GM21786 (cell line): ENCODE results near the gene TMX4.

Experiments used
- ATAC-seq: cut with Tn5 transposase; IDR thresholded peaks from one replicate; pipeline ENCODE4 v1.9.1; 2021; ENCODE audit not compliant: unreplicated experiment

The TMX4 gene

GRCh38 chr20:8019998-8020247 lies 362 bp upstream of the TMX4 start:
- ATAC-seq, result no peak

DNA sequence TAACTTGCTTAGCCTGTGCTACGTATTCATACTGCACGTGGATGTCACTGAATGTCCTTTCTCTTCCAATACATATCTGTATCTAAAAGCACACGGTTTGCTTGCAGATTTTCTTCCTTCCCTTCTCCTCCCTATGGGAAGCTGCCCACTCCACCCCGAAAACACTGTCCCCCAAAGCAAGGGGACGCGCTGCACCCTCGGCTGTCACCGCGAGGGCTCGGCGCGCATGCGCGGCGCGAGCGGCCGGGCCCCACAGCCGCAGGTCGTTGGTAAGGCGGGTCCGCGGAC lies 659 bp downstream of the TMX4 start:
- peak; percentile 55 for ATAC-seq

DNA sequence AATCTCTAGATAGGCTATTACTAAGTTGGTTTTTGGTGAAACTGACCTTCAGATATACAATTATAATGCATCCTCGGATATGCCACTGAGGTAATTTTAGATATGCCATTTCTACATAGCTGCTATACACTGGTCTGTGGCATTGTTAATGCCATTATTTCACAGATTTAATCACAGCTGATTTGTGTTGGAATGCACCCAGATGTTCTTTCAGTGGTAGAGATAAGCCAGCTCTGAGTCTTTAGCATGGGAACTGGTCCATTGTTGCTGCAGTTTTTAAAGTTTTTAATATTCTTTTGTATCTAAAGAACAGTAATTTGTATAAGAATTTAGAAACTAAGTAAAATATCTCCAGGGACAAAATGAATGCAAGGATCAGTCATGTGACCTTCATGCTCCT lies 6.8 kb downstream of the TMX4 start:
- no peak for ATAC-seq

- no peak for ATAC-seq
Observed at GRCh38 chr20:8008733-8009132, 10.8 kb downstream of the TMX4 start.

DNA sequence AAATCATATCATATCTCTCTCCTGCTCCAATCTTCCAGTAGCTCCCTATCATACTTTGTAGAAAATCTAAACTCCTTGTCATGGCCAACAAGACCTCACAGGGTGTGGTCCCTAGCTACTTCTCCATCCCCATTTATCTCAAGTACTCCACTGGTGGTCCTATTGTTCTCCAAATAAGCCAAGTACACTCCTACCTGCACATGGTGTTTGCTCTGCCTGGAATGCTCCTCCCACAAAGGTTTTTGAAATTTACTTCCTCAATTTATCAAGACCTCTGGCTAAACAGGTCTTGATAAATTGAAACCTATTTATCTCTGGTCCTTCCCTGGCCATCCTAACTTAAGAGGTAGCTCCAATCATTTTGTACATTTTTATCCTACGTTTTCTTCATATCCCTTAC lies 12.1 kb downstream of the TMX4 start:
- ATAC-seq, result no peak

DNA sequence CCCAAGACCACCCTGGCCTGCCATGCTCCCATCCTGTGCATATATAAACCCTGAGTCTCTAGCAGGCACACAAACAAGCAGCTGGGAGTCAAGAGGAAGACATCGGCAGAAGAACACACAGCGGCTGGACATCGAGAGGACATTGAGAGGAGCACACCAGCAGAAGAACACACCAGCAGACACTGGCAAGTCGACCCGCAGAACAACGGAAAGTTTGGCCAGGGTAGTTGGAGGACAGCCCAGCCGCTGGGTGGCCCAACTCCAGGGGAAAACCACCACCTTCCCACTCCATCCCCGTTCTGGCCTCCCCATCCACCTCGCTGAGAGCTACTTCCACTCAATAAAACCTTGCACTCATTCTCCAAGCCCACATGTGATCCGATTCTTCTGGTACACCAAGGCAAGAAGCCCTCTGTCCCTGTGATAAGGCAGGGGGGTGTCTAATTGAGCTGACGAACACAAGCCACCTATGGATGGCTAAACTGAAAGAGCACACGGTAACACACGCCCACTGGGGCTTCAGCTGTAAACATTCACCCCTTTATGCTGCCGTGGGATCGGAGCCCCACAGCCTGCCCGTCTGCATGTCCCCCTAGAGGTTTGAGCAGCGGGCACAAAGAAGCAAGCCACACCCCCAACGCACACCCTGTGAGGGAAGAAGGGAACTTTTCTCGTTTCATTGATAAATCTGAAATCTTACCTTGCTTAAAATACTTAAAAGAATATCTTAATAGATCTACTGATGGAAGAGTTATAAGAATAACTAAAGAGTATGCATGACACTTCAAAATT lies 13.8 kb downstream of the TMX4 start:
- ATAC-seq, result no peak

GRCh38 chr20:8005033-8005432 lies 14.5 kb downstream of the TMX4 start:
- ATAC-seq, result no peak

- no peak for ATAC-seq
Observed at GRCh38 chr20:8002056-8002455, 17.5 kb downstream of the TMX4 start.

DNA sequence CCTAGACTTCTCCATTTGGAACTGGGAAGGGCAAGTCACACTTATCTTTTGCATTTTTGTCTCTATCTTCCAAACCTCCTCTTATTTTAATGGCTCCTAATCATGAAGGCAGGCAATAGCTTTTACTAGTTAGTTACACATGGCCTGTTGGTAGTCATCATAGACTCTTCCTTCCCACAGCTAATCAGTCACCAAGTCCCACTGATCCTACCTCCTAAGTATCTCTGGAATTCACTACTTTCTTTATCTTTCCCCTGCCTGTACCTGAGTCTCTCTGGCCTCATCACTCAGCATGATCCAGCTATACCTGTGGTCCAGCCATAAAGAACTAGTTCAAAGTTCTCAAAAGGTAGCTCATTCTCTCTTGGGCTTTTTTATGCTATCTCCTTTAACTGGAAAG lies 18.8 kb downstream of the TMX4 start:
- ATAC-seq, result no peak

GRCh38 chr20:7996898-7997297 lies 22.7 kb downstream of the TMX4 start:
- peak; percentile 34 for ATAC-seq

DNA sequence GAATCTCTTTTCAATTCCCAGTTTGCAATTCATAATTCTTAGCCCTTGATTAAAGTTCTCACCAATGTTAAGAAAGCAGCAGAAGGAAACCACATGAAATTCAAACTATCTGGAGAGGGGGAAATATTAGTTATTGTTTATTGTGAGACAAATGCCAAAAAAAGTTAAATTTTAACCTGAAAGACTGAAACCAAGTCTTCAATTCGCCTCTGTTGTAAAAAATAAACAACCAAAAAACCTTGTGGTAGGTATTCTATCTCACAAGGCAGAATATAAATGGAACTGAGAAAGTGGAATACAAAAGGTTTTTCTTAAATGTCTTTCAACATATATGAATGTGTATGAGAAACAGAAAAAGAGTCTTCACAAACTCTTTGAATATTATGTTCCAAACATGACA lies 24.8 kb downstream of the TMX4 start:
- peak; percentile 63 for ATAC-seq

- ATAC-seq, result no peak
Observed at GRCh38 chr20:7993703-7994102, 25.9 kb downstream of the TMX4 start.

DNA sequence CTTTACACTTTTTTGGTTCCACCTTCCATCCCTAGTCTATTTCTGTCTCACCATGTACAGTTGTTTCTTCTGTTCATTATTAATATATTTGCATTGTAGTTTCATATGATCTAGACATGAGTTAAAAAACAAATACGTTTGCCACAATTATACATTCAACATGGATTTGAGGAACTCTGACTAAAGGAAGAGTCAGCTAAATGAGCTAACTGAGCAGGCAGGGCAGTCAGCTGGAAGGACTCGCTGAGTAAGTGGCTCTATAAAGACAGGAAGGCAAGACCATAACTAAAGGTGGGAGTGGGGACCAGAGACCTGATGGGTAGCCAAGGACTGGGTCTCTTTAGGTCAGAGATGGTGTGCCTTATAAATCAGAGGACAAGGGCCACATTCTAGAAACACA lies 26.3 kb downstream of the TMX4 start:
- ATAC-seq, result no peak

DNA sequence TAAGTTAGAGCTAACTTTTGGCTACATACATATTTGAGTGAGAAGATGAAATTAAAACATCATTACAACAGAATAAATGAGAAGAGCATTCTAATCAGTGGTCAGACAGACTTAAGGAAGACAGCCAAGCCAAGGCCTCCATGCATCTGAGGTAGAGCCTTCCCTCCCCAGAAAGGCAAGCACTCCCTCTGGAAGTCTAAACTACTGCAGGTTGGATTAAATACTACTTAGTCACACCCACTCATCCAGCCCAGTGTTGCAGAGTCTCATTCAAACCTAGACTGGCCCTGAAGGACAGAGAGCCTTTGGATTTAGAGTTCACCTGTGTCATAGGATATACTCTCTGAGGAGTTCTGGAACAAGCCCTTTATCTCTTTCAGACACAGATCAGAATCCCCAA lies 29.2 kb downstream of the TMX4 start:
- ATAC-seq, result no peak

DNA sequence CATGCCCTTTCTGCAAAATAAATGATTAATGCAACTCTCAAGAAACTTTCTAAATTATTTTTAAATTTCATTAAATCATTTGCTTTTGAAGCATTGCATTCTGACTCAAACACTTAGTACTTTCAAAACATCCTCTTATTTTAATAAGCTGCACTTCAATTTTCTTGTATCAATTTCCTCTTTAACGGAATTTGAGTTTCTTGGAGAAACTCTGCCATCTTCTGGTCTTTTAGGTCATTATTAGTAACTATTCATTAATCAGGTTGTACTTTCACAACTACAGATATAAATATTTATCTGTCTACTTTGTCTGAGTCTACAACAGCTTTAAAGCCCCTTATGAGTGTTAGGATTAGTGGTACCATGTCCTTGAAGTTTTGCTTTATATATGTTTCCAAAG lies 30.2 kb downstream of the TMX4 start:
- ATAC-seq, result no peak

GRCh38 chr20:7985916-7986315 lies 33.6 kb downstream of the TMX4 start:
- ATAC-seq, result no peak

DNA sequence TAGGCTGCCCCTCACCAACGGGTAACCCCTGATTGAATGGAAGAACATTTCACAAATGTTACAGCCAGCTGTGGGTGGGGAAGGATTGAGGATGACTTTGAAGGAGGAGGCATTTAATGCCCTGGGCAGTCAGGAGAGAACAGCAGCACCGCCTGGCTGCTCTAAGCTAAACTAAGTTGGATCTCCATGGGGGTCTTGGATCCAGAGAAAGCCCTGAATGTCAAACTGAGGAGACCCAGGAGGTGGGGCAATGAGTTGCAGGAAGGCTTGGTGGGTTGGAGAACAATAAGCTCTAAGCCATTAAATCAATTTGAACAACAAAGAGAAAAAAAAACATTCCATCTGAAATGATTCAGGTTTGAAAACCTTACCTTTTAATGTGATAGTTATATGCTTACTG lies 35.4 kb downstream of the TMX4 start:
- no peak for ATAC-seq

- no peak for ATAC-seq
Observed at GRCh38 chr20:7981374-7981773, 38.2 kb downstream of the TMX4 start.

- peak; percentile 75 for ATAC-seq
Observed at GRCh38 chr20:7980332-7981046, 39.1 kb downstream of the TMX4 start.

- ATAC-seq, result no peak
Observed at GRCh38 chr20:7977709-7978108, 41.9 kb downstream of the TMX4 start.

DNA sequence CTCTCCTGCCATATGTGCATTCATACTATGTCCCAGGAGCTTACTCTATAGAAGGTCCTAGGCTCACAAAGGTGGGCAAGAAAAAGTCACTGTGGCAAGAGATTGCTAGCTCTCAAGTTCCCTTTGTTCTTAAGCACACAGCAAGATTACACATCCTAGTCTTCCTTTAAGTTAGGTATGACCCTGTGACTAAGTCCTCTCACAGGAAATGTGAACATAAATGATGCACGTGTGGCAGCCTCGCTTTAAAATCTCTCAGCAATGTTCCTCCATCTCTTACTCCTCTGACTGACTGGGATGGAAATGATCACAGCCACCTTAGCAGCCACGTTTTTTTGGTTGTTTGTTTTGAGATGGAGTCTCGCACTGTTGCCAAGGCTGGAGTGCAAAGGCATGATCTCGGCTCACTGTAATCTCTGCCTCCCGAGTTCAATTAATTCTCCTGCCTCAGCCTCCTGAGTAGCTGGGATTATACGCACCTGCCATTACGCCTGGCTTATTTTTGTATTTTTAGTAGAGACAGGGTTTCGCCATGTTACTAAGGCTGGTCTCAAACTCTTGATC lies 43.6 kb downstream of the TMX4 start:
- no peak for ATAC-seq

- ATAC-seq, result no peak
Observed at GRCh38 chr20:7974785-7975435, 44.7 kb downstream of the TMX4 start.
